Testis (tissue), 2 donors: ENCODE results near the gene ANXA1.

Source experiments
- CTCF ChIP-seq, 3 experiments: fragments of 450-650 bp in 2 of 3; fragments of 200-600 bp in 1 of 3; sonication (generic) in 1 of 3; IDR thresholded peaks; one replicate each; pipeline ENCODE4 v1.5.1; 2016 to 2019; ENCODE audit warnings: antibody characterized with exemption in 3 of 3, mild to moderate bottlenecking in 2 of 3, moderate library complexity in 1 of 3
- POLR2A ChIP-seq: fragments of 450-650 bp; IDR thresholded peaks from one replicate; pipeline ENCODE4 v1.6.1; 2017; ENCODE audit warnings: antibody characterized with exemption, mild to moderate bottlenecking, moderate library complexity

DNA sequence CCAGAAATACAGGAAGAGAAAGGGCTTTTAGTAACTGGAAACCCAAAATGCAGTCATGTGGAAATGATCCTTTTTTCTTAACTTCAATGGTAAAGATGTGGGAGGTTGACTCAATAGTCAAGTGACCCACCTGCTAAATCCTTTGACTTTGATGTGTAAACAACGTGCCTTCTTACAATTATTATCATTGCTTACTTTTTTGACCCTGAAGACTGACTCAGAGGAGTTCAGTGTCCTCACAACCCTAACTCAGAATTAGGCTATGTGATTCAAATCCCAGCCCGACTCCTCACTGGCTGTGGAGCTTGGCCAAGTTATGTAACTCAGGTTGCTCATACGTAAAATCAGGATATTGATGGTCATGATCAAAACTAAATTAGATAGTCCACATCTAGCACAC is 27.9 kb downstream of the ANXA1 start:
- TF ChIP-seq CTCF (IDR thresholded peaks at IDR 0.05) (no peak), POLR2A (no peak)
